ENCODE measurements around the gene KCNQ5. TPM values are rescaled to one million over a fixed set of nuclear protein-coding genes. Genes with fewer than 3 reads are reported as not detected.

The KCNQ5 gene
- total RNA-seq, 4 donors from 2014 or later: 1.1 to 14.6 (median 9.0) TPM

DNA sequence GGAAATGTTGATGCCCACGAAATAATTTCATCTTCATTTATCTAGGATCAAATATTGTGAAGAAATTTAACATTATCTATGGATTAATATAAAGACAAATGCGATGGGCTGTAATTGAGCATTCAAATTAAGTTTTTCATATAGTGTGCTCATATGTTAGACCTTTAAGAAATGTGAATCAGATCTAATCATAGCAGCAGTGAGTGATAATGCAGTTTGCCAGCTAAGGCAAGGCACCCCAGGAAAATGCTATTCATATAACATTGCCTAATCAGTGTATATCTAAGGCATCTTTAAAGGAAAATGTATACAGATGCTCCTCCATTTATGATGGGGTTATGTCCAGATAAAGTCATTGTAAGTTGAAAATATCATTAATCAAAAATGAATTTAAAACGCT lies 135.2 kb downstream of the KCNQ5 start:
- intact Hi-C loops (cut with DNase I): no loop called here
- Histone ChIP-seq H3K4me3 (replicated peaks in 1 of 3) (no peak overlapping the region), H3K4me1 (no peaks in the 10 kb centered on the region), H3K36me3 (no peaks in the 10 kb centered on the region), H3K27me3 (no peaks in the 10 kb centered on the region), H3K27ac (no peak overlapping the region), H3K9me3 (no peaks in the 10 kb centered on the region)
- 92 to 96% methylated on average over 3 of the region's 3 CpGs for WGBS, 2 donors
- TF ChIP-seq CTCF (IDR thresholded peaks at IDR 0.05) (no peak), POLR2A (IDR thresholded peaks at IDR 0.05) (no peak)
- no peak for DNase-seq

- intact Hi-C loops (cut with DNase I): no loop called here
- H3K27ac ChIP-seq: no peak overlapping the region
- H3K36me3 ChIP-seq: no peaks in the 10 kb centered on the region
- no peaks in the 10 kb centered on the region for H3K4me1 ChIP-seq
- no peak overlapping the region for H3K4me3 ChIP-seq (replicated peaks in 1 of 3)
- DNase-seq: no peak
- H3K27me3 ChIP-seq: no peaks in the 10 kb centered on the region
- H3K9me3 ChIP-seq: no peaks in the 10 kb centered on the region
- WGBS, 2 donors: 87 to 95% methylated on average over 1 of the region's 1 CpG
- TF ChIP-seq POLR2A (IDR thresholded peaks at IDR 0.05): no peak
- no peak for TF ChIP-seq CTCF (IDR thresholded peaks at IDR 0.05)
Observed at GRCh38 chr6:72757926-72758325, 136.1 kb downstream of the KCNQ5 start.

DNA sequence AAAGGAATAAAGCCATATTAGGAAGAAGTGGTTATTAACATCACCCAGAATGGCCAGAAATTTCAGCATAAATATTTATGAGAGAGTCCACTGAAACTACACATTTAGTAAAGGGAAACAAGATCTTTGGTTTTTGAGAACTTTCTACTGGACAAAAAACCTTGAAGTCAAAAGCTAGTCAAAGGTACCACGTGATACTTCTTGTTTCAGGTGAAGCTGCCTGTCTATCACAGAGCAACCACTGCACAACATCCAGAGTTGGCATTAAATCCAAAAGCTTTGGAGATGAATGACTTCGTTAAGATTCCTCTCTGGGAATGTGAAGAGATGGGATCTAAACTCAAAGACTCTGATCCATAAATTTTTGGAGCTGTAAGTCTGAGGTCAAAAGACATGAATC lies 137.0 kb downstream of the KCNQ5 start:
- DNase-seq: no peak
- intact Hi-C loops (cut with DNase I): no loop called here
- H3K27me3 ChIP-seq: no peaks in the 10 kb centered on the region
- H3K36me3 ChIP-seq: no peaks in the 10 kb centered on the region
- H3K9me3 ChIP-seq: no peaks in the 10 kb centered on the region
- WGBS, 2 donors: 75 to 90% methylated on average over 2 of the region's 2 CpGs
- no peak overlapping the region for H3K27ac ChIP-seq
- H3K4me1 ChIP-seq: no peaks in the 10 kb centered on the region
- TF ChIP-seq CTCF (IDR thresholded peaks at IDR 0.05): no peak
- no peak for TF ChIP-seq POLR2A (IDR thresholded peaks at IDR 0.05)
- no peak overlapping the region for H3K4me3 ChIP-seq (replicated peaks in 1 of 3)

DNA sequence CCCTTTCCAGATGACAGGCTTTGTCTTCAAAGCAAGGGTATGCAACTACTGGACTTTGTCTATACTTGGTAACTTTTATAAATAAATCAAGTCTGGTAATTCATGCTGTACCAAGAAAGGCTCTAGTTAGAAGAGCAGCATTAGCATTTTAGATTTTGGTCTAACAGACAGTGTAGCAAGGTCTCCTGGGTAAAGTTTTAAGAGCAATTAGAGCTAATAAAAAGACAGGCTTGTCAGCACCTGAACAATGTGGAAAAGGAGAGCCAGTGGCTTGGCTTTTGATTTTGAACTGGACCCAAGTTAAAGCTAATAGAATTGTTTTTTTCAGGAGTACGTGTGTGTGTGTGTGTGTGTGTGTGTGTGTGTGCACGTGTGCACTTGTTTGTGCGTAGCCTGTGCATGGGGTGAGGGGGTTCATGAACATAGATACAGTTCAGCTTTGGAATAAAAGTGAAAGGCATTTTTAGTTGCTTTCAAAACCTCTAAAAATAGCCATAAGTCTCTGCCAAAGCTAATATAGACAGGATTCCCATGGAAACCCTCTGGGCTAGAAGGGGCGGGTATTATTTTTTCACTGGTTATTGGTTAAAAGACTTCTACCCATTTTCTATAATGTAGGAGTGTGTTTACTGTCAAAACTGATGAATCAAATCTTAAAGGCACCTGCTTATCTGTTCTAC lies 138.4 kb downstream of the KCNQ5 start:
- WGBS, 2 donors: 30 to 36% methylated on average over 4 of the region's 4 CpGs
- no peak overlapping the region for H3K4me3 ChIP-seq (replicated peaks in 1 of 3)
- H3K27me3 ChIP-seq: no peaks in the 10 kb centered on the region
- no peaks in the 10 kb centered on the region for H3K9me3 ChIP-seq
- intact Hi-C loops (cut with DNase I): no loop called here
- DNase-seq: peak in 1 of 2 donors; percentile 13
- TF ChIP-seq CTCF (IDR thresholded peaks at IDR 0.05) (no peak), POLR2A (IDR thresholded peaks at IDR 0.05) (no peak)
- H3K36me3 ChIP-seq: no peaks in the 10 kb centered on the region
- no peaks in the 10 kb centered on the region for H3K4me1 ChIP-seq
- H3K27ac ChIP-seq: no peak overlapping the region

- DNase-seq: no peak
- H3K4me3 ChIP-seq (replicated peaks in 1 of 3): no peak overlapping the region
- TF ChIP-seq CTCF (IDR thresholded peaks at IDR 0.05): no peak
- TF ChIP-seq POLR2A (IDR thresholded peaks at IDR 0.05): no peak
- no peaks in the 10 kb centered on the region for H3K9me3 ChIP-seq
- H3K4me1 ChIP-seq: no peaks in the 10 kb centered on the region
- WGBS, 2 donors: 81 to 89% methylated on average over 5 of the region's 5 CpGs
- H3K36me3 ChIP-seq: no peaks in the 10 kb centered on the region
- intact Hi-C loops (cut with DNase I): no loop called here
- no peaks in the 10 kb centered on the region for H3K27me3 ChIP-seq
- H3K27ac ChIP-seq: no peak overlapping the region
Observed at GRCh38 chr6:72761761-72762160, 139.9 kb downstream of the KCNQ5 start.

All from thyroid gland (tissue), 4 donors.